Calu3 (cell line): ENCODE measurements around the gene SPEF1. TPM values are rescaled to one million over a fixed set of nuclear protein-coding genes. Genes with fewer than 3 reads are reported as not detected.
A peak's percentile ranks its signal among the peaks of the same experiment; 100 is the strongest.

ENCODE experiments used
- BruUV-seq: library from RNA; stranded (reverse); fragments of 400-500 nt; replicated peaks from 2 replicates; lab custom pipeline; 2021; lab: Mats Ljungman, UMichigan
- CTCF ChIA-PET: fragments of 300-600 bp; sonication (Branson Sonifier 250); formaldehyde crosslinking; loops from one replicate; lab custom pipeline; 2022; ENCODE audit warnings: antibody characterized with exemption; lab: Charles Lee
- DNase-seq: peaks from one replicate; pipeline ENCODE4 v3.0.0; 2022
- H3K27ac Mint-ChIP-seq: one replicate; pipeline ENCODE4 v1.8.0; 2022; ENCODE audit warnings: mixed read lengths; ENCODE audit not compliant: unreplicated experiment
- H3K27me3 Mint-ChIP-seq: one replicate; pipeline ENCODE4 v1.8.0; 2022; ENCODE audit warnings: mixed read lengths; ENCODE audit not compliant: unreplicated experiment
- H3K36me3 Mint-ChIP-seq: one replicate; pipeline ENCODE4 v1.8.0; 2022; ENCODE audit warnings: mild to moderate bottlenecking, moderate library complexity, mixed read lengths; ENCODE audit not compliant: insufficient read depth, unreplicated experiment
- H3K4me1 Mint-ChIP-seq: one replicate; pipeline ENCODE4 v1.8.0; 2022; ENCODE audit warnings: mild to moderate bottlenecking, low read depth, mixed read lengths; ENCODE audit not compliant: unreplicated experiment
- H3K4me3 Mint-ChIP-seq: one replicate; pipeline ENCODE4 v1.8.0; 2022; ENCODE audit warnings: mild to moderate bottlenecking, low read depth, moderate library complexity, mixed read lengths; ENCODE audit not compliant: unreplicated experiment
- H3K9me3 Mint-ChIP-seq: one replicate; pipeline ENCODE4 v1.8.0; 2022; ENCODE audit warnings: low read depth, mixed read lengths; ENCODE audit not compliant: unreplicated experiment
- CTCF ChIP-seq: fragments of 200-600 bp; IDR thresholded peaks from one replicate; pipeline ENCODE4 v1.8.0; 2022; ENCODE audit warnings: antibody characterized with exemption; ENCODE audit not compliant: unreplicated experiment
- intact Hi-C: fragments of 100-400 bp; cut with micrococcal nuclease; formaldehyde crosslinking; loops from one replicate; pipeline ENCODE4 v1.10.0; 2022; ENCODE audit not compliant: unreplicated experiment
- total RNA-seq: library from RNA; stranded (reverse); gene quantifications from 2 replicates; pipeline ENCODE4 v1.2.3, GENCODE V29; 2022

SPEF1 gene
- total RNA-seq, 1 experiment from 2014 or later = 0.28 TPM

GRCh38 chr20:3777381-3777715 is 3.9 kb downstream of the SPEF1 start:
- H3K36me3 Mint-ChIP-seq = peaks cover 26% of the 10 kb centered on the region
- H3K27me3 Mint-ChIP-seq = peaks cover 30% of the 10 kb centered on the region
- intact Hi-C loops = no loop called here
- no peaks in the 10 kb centered on the region for H3K9me3 Mint-ChIP-seq
- no peak for DNase-seq
- CTCF ChIA-PET = no interaction called here
- TF ChIP-seq CTCF = no peak
- no TSS peak for BruUV-seq
- peaks cover 10% of the 10 kb centered on the region for H3K4me1 Mint-ChIP-seq
- peak overlapping the region; percentile 64 for H3K4me3 Mint-ChIP-seq
- H3K27ac Mint-ChIP-seq = no peak overlapping the region

- no TSS peak for BruUV-seq
- Mint-ChIP-seq H3K9me3 (no peaks in the 10 kb centered on the region), H3K36me3 (peaks cover 8% of the 10 kb centered on the region), H3K27me3 (peaks cover 26% of the 10 kb centered on the region), H3K27ac (no peak overlapping the region), H3K4me3 (no peak overlapping the region), H3K4me1 (peaks cover 5% of the 10 kb centered on the region)
- DNase-seq = no peak
- CTCF ChIA-PET = no interaction called here
- no peak for TF ChIP-seq CTCF
- intact Hi-C loops = no loop called here
Measured at GRCh38 chr20:3775457-3776108, 5.7 kb downstream of the SPEF1 start.

GRCh38 chr20:3771552-3772058 is 9.6 kb downstream of the SPEF1 start:
- BruUV-seq = no TSS peak
- TF ChIP-seq CTCF = no peak
- Mint-ChIP-seq H3K27ac (no peak overlapping the region), H3K4me1 (no peaks in the 10 kb centered on the region), H3K36me3 (peaks cover 24% of the 10 kb centered on the region), H3K4me3 (no peak overlapping the region), H3K27me3 (no peaks in the 10 kb centered on the region), H3K9me3 (no peaks in the 10 kb centered on the region)
- intact Hi-C loops = no loop called here
- DNase-seq = no peak
- CTCF ChIA-PET = no interaction called here

GRCh38 chr20:3768342-3769130 is 12.7 kb downstream of the SPEF1 start:
- no peaks in the 10 kb centered on the region for H3K9me3 Mint-ChIP-seq
- TSS peak; percentile 70 for BruUV-seq
- peaks cover 29% of the 10 kb centered on the region for H3K36me3 Mint-ChIP-seq
- H3K4me1 Mint-ChIP-seq = no peaks in the 10 kb centered on the region
- no peak for TF ChIP-seq CTCF
- H3K27me3 Mint-ChIP-seq = no peaks in the 10 kb centered on the region
- DNase-seq = peak; percentile 60
- H3K4me3 Mint-ChIP-seq = peak overlapping the region; percentile 78
- CTCF ChIA-PET = interaction anchor here (0.6 to 1.6 kb wide), 8 partner anchors 10 to 92 kb away, joined by 3 to 9 read pairs (median 4); partner anchors contain the start of genes AP5S1, CDC25B and SPEF1
- intact Hi-C loops = no loop called here
- H3K27ac Mint-ChIP-seq = peak overlapping the region; percentile 67
